Spleen (tissue), 11 donors: ENCODE measurements around the gene PSMD1. TPM values are rescaled to one million over a fixed set of nuclear protein-coding genes. Genes with fewer than 3 reads are reported as not detected.

Experiments
- DNase-seq: peaks from one replicate; pipeline ENCODE4 v3.0.0-alpha.2; 2020
- H3K27ac ChIP-seq, 8 donors: fragments of 200-600 bp; sonication (generic) in 7 of 8; 1 replicate in 4 of 8; 2 replicates in 4 of 8; pipeline versions ENCODE4 v1.5.0 to v1.8.0; 2016 to 2021; ENCODE audit warnings: inconsistent platforms in 4 of 8, mild to moderate bottlenecking in 4 of 8, moderate library complexity in 1 of 8
- H3K27me3 ChIP-seq, 7 donors: fragments of 200-600 bp; sonication (generic) in 6 of 7; replicated peaks in 1 of 7; 1 replicate in 4 of 7; 2 replicates in 3 of 7; pipeline versions ENCODE4 v1.5.0 to v1.8.0; 2016 to 2021; ENCODE audit warnings: inconsistent platforms in 3 of 7, mild to moderate bottlenecking in 1 of 7
- H3K36me3 ChIP-seq, 6 donors: fragments of 200-600 bp; sonication (generic) in 5 of 6; 1 replicate in 4 of 6; 2 replicates in 2 of 6; pipeline versions ENCODE4 v1.5.0 to v1.8.0; 2016 to 2021; ENCODE audit warnings: inconsistent platforms in 2 of 6
- H3K4me1 ChIP-seq, 6 donors: fragments of 200-600 bp; sonication (generic) in 5 of 6; 1 replicate in 3 of 6; 2 replicates in 3 of 6; pipeline versions ENCODE4 v1.5.0 to v1.8.0; 2016 to 2021; ENCODE audit warnings: inconsistent platforms in 3 of 6
- H3K4me3 ChIP-seq, 8 donors: fragments of 200-600 bp; sonication (generic) in 7 of 8; 1 replicate in 4 of 8; 2 replicates in 4 of 8; pipeline versions ENCODE4 v1.5.0 to v1.8.0; 2016 to 2021; ENCODE audit warnings: inconsistent platforms in 4 of 8, mild to moderate bottlenecking in 4 of 8, moderate library complexity in 2 of 8
- H3K9me3 ChIP-seq, 8 donors: fragments of 200-600 bp; sonication (generic) in 7 of 8; 1 replicate in 4 of 8; 2 replicates in 4 of 8; pipeline versions ENCODE4 v1.5.0 to v1.8.0; 2016 to 2021; ENCODE audit warnings: inconsistent platforms in 4 of 8
- CTCF ChIP-seq, 11 experiments: fragments of 200-600 bp in 7 of 11; fragments of 450-650 bp in 4 of 11; sonication (generic) in 4 of 11; IDR thresholded peaks in 8 of 11; conservative IDR thresholded peaks in 3 of 11; 1 replicate in 7 of 11; 2 replicates in 4 of 11; pipeline versions ENCODE4 v1.4.0 to v1.8.0; 2016 to 2021; ENCODE audit warnings: antibody characterized with exemption in 11 of 11, inconsistent platforms in 4 of 11, mild to moderate bottlenecking in 1 of 11
- POLR2A ChIP-seq, 3 donors: fragments of 450-650 bp; IDR thresholded peaks; one replicate each; pipeline ENCODE4 v1.5.1; 2017; ENCODE audit warnings: antibody characterized with exemption in 3 of 3, mild to moderate bottlenecking in 1 of 3
- POLR2AphosphoS5 ChIP-seq, 3 donors: sonication (generic); formaldehyde crosslinking; IDR thresholded peaks; one replicate each; pipeline ENCODE4 v1.5.1; 2017; ENCODE audit warnings: antibody characterized with exemption in 3 of 3
- WGBS, 5 donors: extraction: QIAGEN DNeasy Blood & Tissue Kit in 3 of 5; methylation state at CpG; one replicate each; pipeline versions ENCODE4 v1.1.5 to v1.1.7; 2013 to 2018; 5-methylcytosine and 5-hydroxymethylcytosine counted together
- intact Hi-C: fragments of 100-400 bp; cut with DNase I; formaldehyde crosslinking; loops from one replicate; pipeline ENCODE4 v1.15.0; 2023; ENCODE audit warnings: low total_unique reads
- polyA plus RNA-seq, 3 donors: library from polyadenylated mRNA; stranded (reverse); fragments of 200-250 nt; gene quantifications; one replicate each; pipeline ENCODE4 v1.2.1, GENCODE V29; 2013
- total RNA-seq, 7 donors: library from RNA; depleted of rRNA in 3 of 7; stranded (reverse); fragments of >200 nt in 3 of 7; fragmentation: NEBNext Ultra II Directional in 4 of 7; extraction: Animal tissue kit (Norgen Biotek cat#: 25700) in 4 of 7; gene quantifications; one replicate each; pipeline versions ENCODE4 v1.1.0 to v1.2.1, GENCODE V29; 2016 to 2021
- donor health status: healthy with polysubstance abuse.
- donor health status: DM: no; HTN: no; CAD: no; lungs with moderate emphysema.
- donor health status: DM: no; HTN: no; CAD: no.
- donor health status: Bipolar disorder and iron deficiency.
- donor health status: healthy.
- donor health status: DM: no; HTN: no; CAD: no.
- donor health status: DM: yes; HTN: yes; CAD: no.

The PSMD1 gene
- total and polyA plus RNA-seq, 10 donors, result 21.2 to 81.2 (median 53.4) TPM

GRCh38 chr2:231104115-231104713, 47.5 kb downstream of the PSMD1 start:
- peaks cover 0 to 15% (median 10%) of the 10 kb centered on the region in 6 donors for H3K4me1 ChIP-seq
- H3K27ac ChIP-seq, result peak overlapping the region in 1 of 8 donors; percentile 12
- 7 to 17% (median 8%) methylated on average over 3 of the region's 3 CpGs for WGBS, 5 donors
- TF ChIP-seq CTCF (IDR thresholded peaks at IDR 0.05 in 8 of 11, conservative IDR thresholded peaks at IDR 0.05 in 3 of 11) (peak; percentile 60 to 81 (median 74)), POLR2AphosphoS5 (IDR thresholded peaks at IDR 0.05) (no peak)
- no peak for DNase-seq
- peaks cover 9 to 21% (median 19%) of the 10 kb centered on the region in 8 donors for H3K9me3 ChIP-seq
- H3K4me3 ChIP-seq, result no peak overlapping the region
- intact Hi-C loops, result loop anchor here (10.0 kb wide), 1 partner anchor 91 kb away; the partner anchor contains the start of gene ARMC9
- no peaks in the 10 kb centered on the region for H3K27me3 ChIP-seq
- peaks cover 0 to 65% (median 27%) of the 10 kb centered on the region in 6 donors for H3K36me3 ChIP-seq

GRCh38 chr2:231110551-231110950, 53.9 kb downstream of the PSMD1 start:
- DNase-seq, result no peak
- 68 to 90% (median 79%) methylated on average over 1 of the region's 1 CpG for WGBS, 5 donors
- no peak overlapping the region for H3K27ac ChIP-seq
- no peak overlapping the region for H3K4me3 ChIP-seq
- no peaks in the 10 kb centered on the region for H3K9me3 ChIP-seq
- intact Hi-C loops, result no loop called here
- peaks cover 0 to 6% (median 0%) of the 10 kb centered on the region in 6 donors for H3K4me1 ChIP-seq
- TF ChIP-seq POLR2AphosphoS5 (IDR thresholded peaks at IDR 0.05) (no peak), CTCF (IDR thresholded peaks at IDR 0.05 in 8 of 11, conservative IDR thresholded peaks at IDR 0.05 in 3 of 11) (no peak), POLR2A (IDR thresholded peaks at IDR 0.05) (no peak)
- H3K36me3 ChIP-seq, result peaks cover 0 to 70% (median 23%) of the 10 kb centered on the region in 6 donors
- no peaks in the 10 kb centered on the region for H3K27me3 ChIP-seq

GRCh38 chr2:231111987-231112386, 55.3 kb downstream of the PSMD1 start:
- no peak for TF ChIP-seq POLR2AphosphoS5 (IDR thresholded peaks at IDR 0.05)
- TF ChIP-seq CTCF (IDR thresholded peaks at IDR 0.05 in 8 of 11, conservative IDR thresholded peaks at IDR 0.05 in 3 of 11), result no peak
- no peak for TF ChIP-seq POLR2A (IDR thresholded peaks at IDR 0.05)
- Histone ChIP-seq H3K9me3 (no peaks in the 10 kb centered on the region), H3K4me3 (no peak overlapping the region), H3K4me1 (peaks cover 0 to 6% (median 0%) of the 10 kb centered on the region in 6 donors), H3K27me3 (no peaks in the 10 kb centered on the region), H3K36me3 (peaks cover 0 to 69% (median 23%) of the 10 kb centered on the region in 6 donors), H3K27ac (no peak overlapping the region)
- 94 to 100% (median 100%) methylated on average over 1 of the region's 1 CpG for WGBS, 5 donors
- intact Hi-C loops, result no loop called here
- DNase-seq, result no peak

- no peak for TF ChIP-seq CTCF (IDR thresholded peaks at IDR 0.05 in 8 of 11, conservative IDR thresholded peaks at IDR 0.05 in 3 of 11)
- intact Hi-C loops, result no loop called here
- no peak for DNase-seq
- no peak overlapping the region for H3K27ac ChIP-seq
- H3K27me3 ChIP-seq, result no peaks in the 10 kb centered on the region
- 93 to 99% (median 95%) methylated on average over 5 of the region's 5 CpGs for WGBS, 5 donors
- peaks cover 0 to 54% (median 20%) of the 10 kb centered on the region in 6 donors for H3K36me3 ChIP-seq
- H3K4me3 ChIP-seq, result no peak overlapping the region
- H3K9me3 ChIP-seq, result no peaks in the 10 kb centered on the region
- peaks cover 0 to 6% (median 0%) of the 10 kb centered on the region in 6 donors for H3K4me1 ChIP-seq
Observed at GRCh38 chr2:231113489-231113888, 56.8 kb downstream of the PSMD1 start.
